ENCODE measurements around the gene MTF1.

MTF1 gene

GRCh38 chr1:37866491-37866890, 7.1 kb upstream of the MTF1 start:
- no peak for DNase-seq

- no peak for DNase-seq
These were observed 6.1 kb upstream of the MTF1 start for GRCh38 chr1:37865348-37866120.

- DNase-seq = no peak
These were observed 2.9 kb upstream of the MTF1 start for GRCh38 chr1:37862330-37862729.

GRCh38 chr1:37861151-37861550, 1.8 kb upstream of the MTF1 start:
- no peak for DNase-seq

GRCh38 chr1:37860346-37860666, 914 bp upstream of the MTF1 start:
- DNase-seq = no peak

- peak in 1 of 2 donors; percentile 90 for DNase-seq
These were observed 373 bp downstream of the MTF1 start for GRCh38 chr1:37858931-37859506.

GRCh38 chr1:37854406-37854805, 5.0 kb downstream of the MTF1 start:
- DNase-seq = no peak

- no peak for DNase-seq
These were observed 6.2 kb downstream of the MTF1 start for GRCh38 chr1:37853157-37853556.

GRCh38 chr1:37851782-37852210, 7.6 kb downstream of the MTF1 start:
- peak; percentile 28 to 57 for DNase-seq

GRCh38 chr1:37851262-37851661, 8.1 kb downstream of the MTF1 start:
- DNase-seq = no peak

GRCh38 chr1:37850352-37850955, 8.9 kb downstream of the MTF1 start:
- DNase-seq = no peak

GRCh38 chr1:37849480-37849879, 9.9 kb downstream of the MTF1 start:
- DNase-seq = no peak

GRCh38 chr1:37846647-37847339, 12.6 kb downstream of the MTF1 start:
- DNase-seq = peak in 1 of 2 donors; percentile 35

- no peak for DNase-seq
These were observed 13.6 kb downstream of the MTF1 start for GRCh38 chr1:37845786-37846185.

GRCh38 chr1:37845049-37845646, 14.2 kb downstream of the MTF1 start:
- DNase-seq = no peak

GRCh38 chr1:37844536-37844935, 14.9 kb downstream of the MTF1 start:
- DNase-seq = no peak

- no peak for DNase-seq
These were observed 17.7 kb downstream of the MTF1 start for GRCh38 chr1:37841652-37842051.

- DNase-seq = no peak
These were observed 18.7 kb downstream of the MTF1 start for GRCh38 chr1:37840711-37841110.

GRCh38 chr1:37839676-37840075, 19.7 kb downstream of the MTF1 start:
- DNase-seq = no peak

GRCh38 chr1:37836788-37837187, 22.6 kb downstream of the MTF1 start:
- no peak for DNase-seq

GRCh38 chr1:37831809-37832208, 27.6 kb downstream of the MTF1 start:
- DNase-seq = no peak

GRCh38 chr1:37831109-37831508, 28.3 kb downstream of the MTF1 start:
- no peak for DNase-seq

- no peak for DNase-seq
These were observed 30.9 kb downstream of the MTF1 start for GRCh38 chr1:37828410-37829074.
